Transverse colon (tissue), 4 donors: ENCODE results near the gene AHI1.

Source experiments
- CTCF ChIP-seq, 5 experiments: fragments of 200-600 bp in 3 of 5; fragments of 450-650 bp in 2 of 5; sonication (generic) in 3 of 5; IDR thresholded peaks; 1 replicate in 2 of 5; 2 replicates in 3 of 5; pipeline ENCODE4 v1.5.1; 2016 to 2017; ENCODE audit warnings: antibody characterized with exemption in 5 of 5, inconsistent platforms in 3 of 5, mild to moderate bottlenecking in 2 of 5, moderate library complexity in 1 of 5
- EP300 ChIP-seq: sonication (generic); formaldehyde crosslinking; IDR thresholded peaks from one replicate; pipeline ENCODE4 v1.6.1; 2017; ENCODE audit warnings: antibody characterized with exemption, low read depth
- POLR2A ChIP-seq: fragments of 450-650 bp; IDR thresholded peaks from one replicate; pipeline ENCODE4 v1.6.1; 2016; ENCODE audit warnings: antibody characterized with exemption, mild to moderate bottlenecking, moderate library complexity
- POLR2AphosphoS5 ChIP-seq, 3 donors: sonication (generic); formaldehyde crosslinking; IDR thresholded peaks; one replicate each; pipeline ENCODE4 v1.6.1; 2016; ENCODE audit warnings: antibody characterized with exemption in 3 of 3

- TF ChIP-seq POLR2A (no peak), POLR2AphosphoS5 (IDR thresholded peaks at IDR 0.05) (no peak), CTCF (IDR thresholded peaks at IDR 0.05) (no peak), EP300 (no peak)
Measured at GRCh38 chr6:135395136-135395535, 102.4 kb downstream of the AHI1 start.
